PC-3 (cell line): Measurements from ENCODE around the gene PTN.

Source experiments
- CTCF ChIP-seq: fragments of 300-600 bp; sonication (generic); conservative IDR thresholded peaks from 2 replicates; pipeline ENCODE4 v1.5.1; 2017; ENCODE audit warnings: antibody characterized with exemption, low read depth, mild to moderate bottlenecking, low read length
- EZH2 ChIP-seq: fragments of 300-600 bp; sonication (generic); IDR thresholded peaks from one replicate; pipeline ENCODE4 v1.6.1; 2017; ENCODE audit warnings: antibody characterized with exemption, mild to moderate bottlenecking, low read length; ENCODE audit not compliant: unreplicated experiment

- TF ChIP-seq EZH2 (no peak), CTCF (peak; percentile 58; the same call in 1 of the 2 replicates)
Measured at GRCh38 chr7:137287651-137288258, 55.8 kb downstream of the PTN start.
